Measurements from ENCODE around the gene ACVRL1.

GRCh38 chr12:51872689-51872981 is 34.7 kb upstream of the ACVRL1 start:
- no peak for TF ChIP-seq GATA3 (IDR thresholded peaks at IDR 0.05; ENCODE audit: low read depth, low read length)
- TF ChIP-seq GATA2 (IDR thresholded peaks at IDR 0.05; ENCODE audit: low read depth, low read length), result no peak

Measured in SH-SY5Y (cell line).